ENCODE results near the gene MAS1.

- no peak for TF ChIP-seq CTCF (IDR thresholded peaks at IDR 0.05)
- no peak for TF ChIP-seq POLR2A (IDR thresholded peaks at IDR 0.05; ENCODE audit: low read depth)
- TF ChIP-seq POLR2AphosphoS5 (IDR thresholded peaks at IDR 0.05) = no peak
- TF ChIP-seq EP300 (IDR thresholded peaks at IDR 0.05) = no peak
These were observed 23.8 kb downstream of the MAS1 start for GRCh38 chr6:159914565-159914923.

Measured in esophagus muscularis mucosa (tissue), 4 donors.